AG08396 (cell line): ENCODE data around the gene LHFPL4.
"Not testable (repeated sequence)": the region's sequence is repeated elsewhere in the genome, so short reads cannot be mapped to it uniquely, and the experiment has no call there.

Source experiments
- DNase-seq: peaks from one replicate; pipeline ENCODE4 v3.0.0; 2012; ENCODE audit warnings: low spot score, mixed read lengths

The LHFPL4 gene

DNA sequence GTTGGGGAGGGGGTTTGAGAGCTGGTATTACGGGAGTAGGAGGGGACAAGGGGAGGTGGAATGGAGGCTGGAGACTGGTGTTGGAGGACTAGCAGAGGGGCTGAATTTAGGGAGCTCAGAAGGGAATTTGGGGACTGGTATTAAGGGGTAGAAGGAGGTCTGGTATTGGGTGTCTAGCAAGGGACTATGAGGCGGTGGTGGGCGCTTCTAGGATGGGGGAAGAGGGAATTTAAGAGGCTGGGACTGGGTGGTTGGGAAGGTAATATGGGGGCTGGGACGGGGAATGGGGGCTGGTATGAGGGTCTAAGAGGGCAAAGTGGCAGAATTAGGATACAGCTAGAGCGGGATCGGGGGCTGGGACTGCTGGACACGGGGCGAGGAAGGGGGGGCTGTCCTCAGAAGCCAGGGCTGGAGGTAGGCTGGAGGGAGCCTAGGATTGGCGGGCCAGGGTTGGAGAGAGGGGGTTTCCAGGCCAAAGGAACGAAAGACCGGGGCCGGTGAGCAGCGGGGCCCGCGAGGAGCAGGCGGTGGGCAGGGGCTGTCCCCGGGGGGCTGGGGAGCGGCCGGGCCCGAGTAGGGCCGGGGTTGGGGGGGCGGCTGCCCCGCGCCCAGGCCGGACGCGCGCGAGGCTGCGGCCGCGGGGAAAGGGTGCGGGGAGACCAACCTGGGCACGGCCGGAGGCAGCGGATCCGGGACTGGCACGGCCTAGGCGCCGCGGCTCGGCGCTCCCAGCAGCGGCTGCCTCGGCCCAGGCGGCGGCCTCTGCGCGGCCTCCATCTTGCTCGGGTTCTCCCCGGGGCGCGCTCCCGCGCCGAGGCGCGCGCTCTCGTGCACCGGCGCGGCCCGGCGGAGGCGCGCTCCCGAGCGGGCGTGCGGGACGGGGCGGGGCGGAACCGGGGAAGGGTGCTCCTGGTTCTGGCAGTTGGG is at the start of gene LHFPL4:
Gene LHFPL4, minus strand, starts transcription at position 802 of the 927 bp plus-strand sequence. CDS start 1,143 bp downstream, outside the sequence.
- no peak for DNase-seq

DNA sequence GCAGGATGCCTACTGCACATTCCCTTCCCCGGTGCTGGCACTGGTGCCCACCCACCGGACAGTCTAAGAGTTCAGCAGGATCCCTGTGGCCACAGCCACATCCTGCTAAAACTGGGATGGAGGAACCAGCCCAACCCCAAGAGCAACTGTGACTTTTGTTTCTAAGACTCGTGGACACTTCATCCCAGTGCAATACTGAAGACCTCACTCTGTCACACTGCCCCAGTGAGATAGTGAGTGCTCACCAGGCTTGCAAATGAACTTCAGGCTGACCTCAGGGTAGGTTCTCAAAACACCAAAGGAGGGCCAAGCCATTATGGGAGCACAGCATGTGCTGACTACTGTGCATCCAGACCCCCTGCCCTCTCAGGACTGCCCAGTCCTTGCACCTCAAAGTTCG is 49.0 kb upstream of the LHFPL4 start:
- no peak for DNase-seq

DNA sequence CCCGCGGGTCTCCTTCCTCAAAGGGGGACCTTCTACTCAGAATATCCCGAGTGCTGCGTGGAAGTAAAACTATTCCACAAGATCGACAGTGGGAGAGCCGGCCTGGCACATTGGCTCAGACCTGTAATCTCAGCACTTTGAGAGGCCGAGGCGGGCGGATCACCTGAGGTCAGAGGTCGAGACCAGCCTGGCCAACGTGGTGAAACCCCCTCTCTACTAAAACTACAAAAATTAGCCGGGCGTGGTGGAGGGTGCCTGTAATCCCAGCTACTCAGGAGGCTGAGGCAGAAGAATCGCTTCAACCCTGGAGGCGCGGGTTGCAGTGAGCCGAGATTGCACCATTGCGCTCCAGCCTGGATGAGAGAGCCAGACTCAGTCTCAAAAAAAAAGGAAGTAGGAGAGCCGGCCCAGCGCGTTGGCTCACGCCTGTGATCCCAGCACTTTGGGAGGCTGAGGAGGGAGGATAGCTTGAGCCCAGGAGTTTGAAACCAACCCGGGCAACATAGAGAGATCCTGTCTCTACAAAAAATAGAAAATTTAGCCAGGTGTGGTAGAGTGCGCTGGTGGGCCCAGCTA is 47.5 kb upstream of the LHFPL4 start:
- not testable (repeated sequence) for DNase-seq

DNA sequence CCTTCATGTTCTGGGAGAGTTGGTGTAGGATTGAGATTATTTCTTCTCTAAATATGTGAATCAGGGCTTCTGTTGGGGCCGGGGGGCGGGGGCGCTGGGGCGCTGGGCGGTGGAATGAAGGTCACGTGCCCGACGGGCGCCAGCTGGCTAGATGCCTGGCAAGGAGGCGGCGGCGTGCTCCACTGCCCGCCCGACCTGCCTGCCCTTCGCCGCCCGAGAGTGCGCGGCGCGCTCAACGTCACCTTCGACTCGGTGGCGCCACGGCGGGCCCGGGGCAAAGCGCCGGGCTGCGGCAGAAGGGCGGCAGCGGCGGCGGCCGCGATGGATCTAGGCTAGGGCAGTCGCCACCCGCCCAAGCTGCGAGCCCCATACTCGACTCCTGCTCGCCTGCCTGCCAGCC is 47.0 kb upstream of the LHFPL4 start:
- DNase-seq: no peak

DNA sequence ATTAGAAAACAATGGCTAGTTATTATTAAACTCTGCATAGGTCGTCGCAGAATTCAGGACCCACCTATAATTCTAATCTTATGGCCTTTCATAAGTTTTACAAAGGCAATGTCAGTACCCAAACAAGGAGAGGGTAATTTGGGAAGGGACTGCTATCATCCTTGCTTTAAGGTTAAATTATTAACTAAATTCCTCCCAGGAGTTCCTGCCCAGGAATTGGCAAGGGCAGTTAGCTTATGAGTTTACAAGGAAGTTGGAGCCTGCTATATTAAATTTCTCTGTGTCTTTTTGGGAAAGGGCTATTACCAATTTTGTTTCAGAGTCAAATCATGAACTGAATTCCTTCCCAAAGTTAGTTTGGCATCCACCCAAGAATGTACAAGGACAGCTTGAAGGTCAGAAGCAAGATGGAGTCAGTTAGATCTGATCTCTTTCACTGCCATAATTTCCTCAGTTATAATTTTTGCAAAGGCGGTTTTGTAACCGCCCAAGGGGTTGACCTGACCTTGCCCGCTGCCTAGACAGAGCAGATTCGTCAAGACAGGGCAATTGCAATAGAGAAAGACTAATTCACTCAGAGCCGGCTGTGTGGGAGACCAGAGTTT is 45.3 kb upstream of the LHFPL4 start:
- no peak for DNase-seq

DNA sequence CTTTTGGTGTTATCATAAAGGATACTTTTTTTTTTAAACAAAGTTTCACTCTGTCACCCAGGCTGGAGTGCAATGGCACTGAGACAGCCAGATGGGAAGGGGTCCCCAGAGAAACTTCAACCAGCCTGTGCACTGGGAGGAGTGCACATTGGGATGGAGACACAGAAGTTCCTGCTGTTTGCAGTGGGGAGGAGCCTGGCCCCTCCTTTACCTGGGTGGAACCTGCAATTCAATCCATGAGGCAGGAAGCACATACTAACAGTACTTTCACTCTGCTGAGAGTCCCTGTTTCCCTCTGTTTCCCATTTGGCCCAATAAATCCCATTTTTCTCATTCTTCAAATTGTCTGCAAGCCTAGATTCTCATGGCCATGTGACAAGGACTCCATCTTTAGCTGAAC is 42.3 kb upstream of the LHFPL4 start:
- no peak for DNase-seq

DNA sequence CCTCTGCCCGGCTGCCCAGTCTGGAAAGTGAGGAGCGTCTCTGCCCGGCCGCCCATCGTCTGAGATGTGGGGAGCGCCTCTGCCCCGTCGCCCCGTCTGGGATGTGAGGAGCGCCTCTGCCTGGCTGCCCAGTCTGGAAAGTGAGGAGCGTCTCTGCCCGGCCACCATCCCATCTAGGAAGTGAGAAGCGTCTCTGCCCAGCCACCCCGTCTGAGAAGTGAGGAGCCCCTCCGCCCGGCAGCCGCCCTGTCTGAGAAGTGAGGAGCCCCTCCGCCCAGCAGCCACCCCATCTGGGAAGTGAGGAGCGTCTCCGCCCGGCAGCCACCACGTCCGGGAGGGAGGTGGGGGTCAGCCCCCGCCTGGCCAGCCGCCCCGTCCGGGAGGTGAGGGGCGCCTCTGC is 38.2 kb upstream of the LHFPL4 start:
- DNase-seq: not testable (repeated sequence)

DNA sequence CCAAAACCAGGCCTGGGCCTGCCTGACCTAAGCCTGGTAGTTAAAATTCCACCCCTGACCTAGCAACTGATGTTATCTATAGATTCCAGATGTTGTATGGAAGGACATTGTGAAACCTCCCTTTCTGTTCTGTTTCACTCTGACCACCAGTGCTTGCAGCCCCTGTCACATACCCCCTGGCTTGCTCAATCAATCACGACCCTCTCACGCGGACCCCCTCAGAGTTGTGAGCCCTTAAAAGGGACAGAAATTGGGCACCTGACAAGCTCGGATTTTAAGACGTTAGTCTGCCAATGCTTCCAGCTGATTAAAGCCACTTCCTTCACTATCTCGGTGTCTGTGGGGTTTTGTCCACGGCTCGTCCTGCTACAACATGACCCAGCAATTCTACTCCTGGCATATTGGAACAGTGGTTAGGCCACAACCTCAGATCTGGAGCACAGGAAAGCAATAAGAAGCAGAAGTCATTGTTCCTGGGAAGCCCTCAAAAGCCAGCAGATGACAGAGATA is 36.7 kb upstream of the LHFPL4 start:
- no peak for DNase-seq

DNA sequence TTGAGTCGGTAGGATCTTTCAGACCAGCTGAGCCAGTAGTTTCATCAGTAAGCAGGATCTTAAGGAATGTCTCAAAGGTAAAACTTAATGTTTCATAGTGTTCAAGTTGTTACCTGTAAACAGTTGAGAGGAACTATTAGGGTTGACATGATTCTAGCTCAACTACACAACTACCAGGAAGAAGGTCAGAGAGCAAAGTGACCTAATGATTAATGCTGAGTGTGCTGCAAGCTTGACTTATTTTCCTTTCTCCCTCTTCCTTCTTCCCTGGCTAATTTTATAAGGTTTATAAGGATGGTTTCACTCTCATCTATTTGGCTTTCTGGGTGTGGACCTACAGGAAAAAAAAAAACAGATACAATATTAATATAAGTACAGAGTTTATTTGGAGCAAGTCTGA is 30.2 kb upstream of the LHFPL4 start:
- DNase-seq: no peak

DNA sequence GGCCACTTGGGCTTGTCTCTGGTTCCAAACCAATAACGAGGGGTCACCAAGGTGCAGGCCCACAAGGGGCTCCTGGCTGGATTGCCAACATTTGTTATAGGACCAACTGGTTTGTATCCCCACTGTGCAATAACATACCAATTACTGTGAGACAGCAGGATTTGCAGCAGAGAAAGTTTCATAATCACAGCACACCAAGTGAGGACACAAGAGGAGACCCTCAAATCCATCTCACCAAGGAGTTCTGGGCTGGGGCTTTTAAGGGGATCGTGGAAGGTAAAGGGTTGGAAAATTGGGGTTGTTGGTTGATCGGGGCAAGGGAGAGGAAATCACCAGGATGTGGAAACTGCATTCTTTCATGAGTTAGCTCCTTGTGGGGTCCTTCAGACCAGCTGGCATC is 29.7 kb upstream of the LHFPL4 start:
- DNase-seq: no peak

DNA sequence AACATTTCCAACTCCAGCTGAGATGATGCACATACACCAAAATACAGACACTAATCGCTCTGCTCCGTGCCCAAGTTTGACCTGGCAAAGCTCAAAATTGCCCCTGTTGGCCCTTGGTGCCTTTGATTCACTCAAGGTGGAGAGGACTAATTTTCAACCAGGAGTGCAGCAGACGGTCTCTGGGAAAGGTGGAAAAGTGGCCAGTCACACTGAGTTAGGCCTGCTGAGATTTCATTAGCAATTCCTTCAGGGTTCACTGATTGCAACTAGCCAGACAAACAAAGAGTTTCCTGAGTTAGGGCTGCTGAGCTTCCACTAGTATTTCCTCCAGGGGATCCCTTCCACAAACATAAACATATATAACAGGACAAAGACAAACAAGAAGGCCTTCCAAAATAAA is 28.7 kb upstream of the LHFPL4 start:
- DNase-seq: no peak

DNA sequence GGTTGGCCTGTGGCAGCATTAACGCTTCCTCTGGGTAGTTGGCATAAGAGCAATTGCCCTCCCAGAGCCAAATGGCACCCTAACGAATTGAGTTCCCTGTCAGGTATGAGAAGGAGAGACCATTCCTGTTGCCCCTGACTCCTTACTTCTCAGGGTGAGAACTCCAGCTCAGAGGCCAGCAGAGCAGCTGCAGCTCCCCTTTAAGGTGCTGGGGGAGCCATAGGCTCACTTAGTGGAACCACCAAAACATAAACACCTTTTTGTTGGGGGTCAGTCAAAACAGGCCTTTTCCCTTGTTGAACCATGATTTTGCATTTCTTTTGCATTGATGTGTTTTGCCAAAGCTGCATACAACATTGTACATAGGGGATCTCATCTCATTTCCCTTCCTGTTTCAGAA is 28.1 kb upstream of the LHFPL4 start:
- no peak for DNase-seq

DNA sequence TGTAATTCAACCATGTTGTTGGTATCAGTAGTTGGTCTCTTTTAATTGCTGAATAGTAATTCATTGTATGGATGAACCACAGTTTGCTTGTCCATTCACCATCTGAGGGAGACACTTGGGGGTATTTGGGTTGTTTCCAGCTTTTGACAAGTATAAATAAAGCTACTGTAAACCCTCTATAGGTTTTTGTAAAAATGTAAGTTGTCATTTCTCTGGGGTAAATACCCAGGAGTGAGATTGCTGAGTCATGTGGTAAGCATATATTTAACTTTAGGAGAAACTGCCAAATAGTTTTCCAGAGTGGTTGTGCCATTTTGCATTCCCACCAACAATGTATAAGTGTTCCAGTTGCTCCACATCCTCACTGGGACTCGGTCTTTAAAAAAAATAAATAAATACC is 15.4 kb upstream of the LHFPL4 start:
- no peak for DNase-seq

DNA sequence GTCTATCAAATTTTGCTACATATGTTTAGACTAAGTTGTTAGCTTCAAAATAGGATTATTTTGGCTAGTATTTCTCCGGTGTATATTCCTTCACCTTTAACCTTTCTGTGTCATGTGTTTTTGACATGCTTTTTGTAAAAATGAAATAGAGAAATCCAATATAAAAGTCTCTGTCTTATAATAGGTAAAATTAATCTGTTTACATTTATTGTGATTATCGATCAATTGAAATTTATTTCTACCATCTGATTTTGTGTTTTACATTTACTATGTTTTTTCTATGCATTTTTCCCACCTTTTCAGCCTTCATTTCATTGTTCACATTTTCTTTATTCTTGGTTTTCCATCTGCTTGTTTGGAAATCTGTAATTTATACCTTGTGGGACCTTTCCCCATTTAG is 11.7 kb upstream of the LHFPL4 start:
- no peak for DNase-seq

DNA sequence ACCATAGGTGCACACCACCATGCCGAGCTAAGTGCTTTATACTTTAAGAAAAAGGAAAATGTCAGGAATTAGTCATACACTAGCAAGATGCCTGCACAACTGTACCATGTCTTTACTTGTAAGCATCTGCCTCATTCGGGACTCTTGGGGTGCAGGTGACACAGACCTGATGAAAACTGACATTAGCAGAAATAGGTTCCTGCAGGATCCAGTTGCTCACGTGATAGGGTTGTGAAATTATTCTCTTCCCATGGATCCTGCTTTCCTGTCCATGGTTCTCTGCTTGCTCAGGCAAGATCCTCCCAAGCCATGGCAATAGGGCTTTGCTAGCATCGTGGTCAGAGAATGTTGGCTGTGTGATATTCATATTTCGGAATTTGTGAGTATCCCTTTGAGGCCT is 10.2 kb upstream of the LHFPL4 start:
- no peak for DNase-seq

DNA sequence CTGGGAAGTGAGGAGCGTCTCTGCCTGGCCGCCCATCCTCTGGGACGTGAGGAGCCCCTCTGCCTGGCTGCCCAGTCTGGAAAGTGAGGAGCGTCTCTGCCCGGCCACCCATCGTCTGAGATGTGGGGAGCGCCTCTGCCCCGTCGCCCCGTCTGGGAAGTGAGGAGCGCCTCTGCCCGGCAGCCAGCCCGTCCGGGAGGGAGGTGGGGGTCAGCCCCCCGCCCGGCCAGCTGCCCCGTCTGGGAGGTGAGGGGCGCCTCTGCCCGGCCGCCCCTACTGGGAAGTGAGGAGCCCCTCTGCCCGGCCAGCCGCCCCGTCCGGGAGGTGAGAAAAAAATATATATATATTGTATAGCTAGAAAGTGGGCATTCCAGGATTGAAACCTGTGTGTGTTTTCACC is 6.4 kb upstream of the LHFPL4 start:
- not testable (repeated sequence) for DNase-seq

DNA sequence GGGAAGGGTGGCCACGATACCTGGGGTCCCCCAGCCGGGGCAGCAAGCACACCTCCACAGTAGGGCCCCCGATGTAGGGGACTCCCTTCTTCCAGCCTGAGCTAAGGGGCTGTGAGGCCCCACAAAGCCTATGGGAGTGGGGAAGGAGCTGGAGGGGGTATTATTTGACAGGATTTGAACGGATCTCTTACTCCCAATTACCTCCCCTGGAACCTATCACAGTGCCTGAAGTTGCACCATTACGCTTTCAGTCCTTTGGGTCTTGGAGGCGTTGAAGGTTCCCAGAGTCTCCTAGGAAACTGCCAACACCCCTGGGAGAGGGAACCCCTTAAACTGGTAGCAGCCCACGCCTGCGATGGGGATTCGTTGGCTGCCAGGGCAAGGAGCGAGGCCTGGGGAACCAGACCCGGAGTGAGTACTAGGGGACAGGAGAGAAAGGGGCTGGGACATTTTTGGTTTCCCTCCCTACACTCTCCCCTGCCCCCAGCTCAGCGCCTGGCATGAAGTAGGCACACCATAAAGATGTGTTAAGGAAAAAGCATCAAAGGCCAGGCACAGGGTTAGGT is 409 bp upstream of the LHFPL4 start:
- DNase-seq: no peak

DNA sequence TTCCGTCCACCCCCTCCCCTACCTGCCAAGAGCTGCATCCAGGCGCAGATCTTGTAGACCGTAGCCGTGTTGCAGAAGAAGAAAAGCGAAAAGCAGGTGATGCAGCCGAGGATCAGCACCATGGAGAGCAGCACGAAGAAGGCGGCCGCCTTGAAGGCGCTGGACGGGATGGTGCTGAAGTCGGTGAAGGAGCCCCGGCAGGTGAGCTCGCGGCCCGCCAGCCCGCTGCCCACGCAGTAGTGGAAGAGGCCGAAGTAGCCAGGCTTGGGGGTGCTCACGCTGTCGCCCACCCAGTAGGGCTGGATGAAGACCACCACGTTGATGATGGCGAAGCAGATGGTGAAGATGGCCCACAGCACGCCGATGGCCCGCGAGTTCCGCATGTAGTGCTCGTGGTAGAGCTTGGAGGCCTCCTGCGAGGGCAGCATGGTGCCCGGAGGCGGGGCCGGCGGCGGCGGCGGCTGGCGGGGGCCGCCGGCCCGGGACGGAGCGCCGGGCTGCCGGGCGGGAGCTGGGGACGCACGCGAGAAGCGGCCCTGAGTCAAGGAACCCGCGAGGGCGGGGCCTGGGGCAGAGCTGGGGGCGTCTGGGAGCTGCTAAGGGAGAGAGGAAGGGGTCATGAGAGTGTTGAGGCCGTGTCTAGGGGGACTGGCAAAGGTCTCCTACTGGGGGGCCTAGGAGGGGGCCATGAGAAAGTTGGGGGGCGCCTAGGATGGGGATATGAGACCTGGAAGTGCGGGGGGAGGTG is 1.2 kb downstream of the LHFPL4 start:
- DNase-seq: peak; percentile 75

DNA sequence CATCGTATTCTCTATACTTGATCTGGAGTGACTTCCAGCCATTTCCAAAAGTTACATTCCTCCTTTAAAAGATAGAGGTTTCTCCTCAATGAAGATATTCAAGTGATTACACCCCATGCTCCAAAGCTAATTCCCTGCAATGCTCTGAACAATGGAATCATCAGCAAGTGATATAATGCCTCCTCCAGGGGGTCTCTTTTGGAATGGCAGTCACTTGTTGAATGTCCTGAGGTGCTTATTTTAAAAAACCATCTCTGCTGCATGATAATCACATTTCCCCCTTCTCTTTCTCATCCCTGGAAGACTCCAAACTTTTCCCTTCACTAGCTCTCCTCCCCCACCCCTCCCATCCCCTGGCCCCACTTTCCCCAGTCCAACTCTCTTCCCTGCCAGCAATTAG is 2.6 kb downstream of the LHFPL4 start:
- DNase-seq: no peak

DNA sequence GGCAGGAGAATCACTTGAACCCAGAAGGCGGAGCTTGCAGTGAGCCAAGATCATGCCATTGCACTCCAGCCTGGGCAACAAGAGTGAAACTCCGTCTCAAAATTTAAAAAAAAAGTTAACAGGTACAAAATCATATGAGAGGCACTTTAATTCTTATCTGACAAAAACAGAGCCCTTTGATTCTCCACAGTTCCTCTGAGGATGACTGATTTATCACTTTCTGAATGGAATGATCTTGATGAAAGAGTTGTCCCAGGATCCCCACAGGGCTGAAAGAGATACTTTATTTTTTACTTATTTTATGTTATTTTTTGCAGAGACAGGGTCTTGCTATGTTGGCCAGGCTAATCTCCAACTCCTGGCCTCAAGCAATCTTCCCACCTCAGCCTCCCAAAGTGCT is 4.0 kb downstream of the LHFPL4 start:
- DNase-seq: no peak

DNA sequence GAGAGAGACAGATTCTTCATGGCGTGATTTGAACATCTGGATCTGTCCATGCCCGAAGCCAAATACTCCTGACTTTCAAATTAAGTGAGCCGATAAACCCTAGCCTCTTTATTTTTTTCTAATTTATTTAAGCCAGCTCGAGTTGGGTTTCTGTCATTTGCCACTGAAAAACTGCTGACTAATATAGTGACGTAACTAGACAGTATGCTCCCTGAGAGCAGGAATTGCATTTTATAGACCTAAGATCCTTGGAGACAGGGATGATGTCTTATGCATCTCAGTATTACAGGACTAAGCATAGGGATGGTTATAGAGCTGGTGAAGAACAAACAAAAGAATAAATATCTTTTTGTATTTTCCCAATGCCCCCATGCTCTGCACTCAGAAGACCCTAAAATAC is 4.6 kb downstream of the LHFPL4 start:
- no peak for DNase-seq

DNA sequence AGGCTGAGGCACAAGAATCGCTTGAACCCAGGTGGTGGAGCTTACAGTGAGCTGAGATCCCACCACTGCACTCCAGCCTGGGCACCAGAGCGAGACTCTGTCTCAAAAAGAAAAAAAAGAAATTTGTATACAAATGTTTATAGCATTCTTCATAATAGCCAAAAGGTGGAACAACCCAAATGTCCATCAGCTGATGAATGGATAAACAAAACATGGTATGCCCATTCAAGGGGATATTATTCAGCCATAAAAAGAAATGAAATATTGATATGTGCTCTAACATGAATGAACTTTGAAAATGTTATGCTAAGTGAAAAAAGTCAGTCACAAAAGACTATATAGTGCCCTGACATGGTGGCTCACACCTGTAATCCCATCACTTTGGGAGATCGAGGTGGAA is 11.4 kb downstream of the LHFPL4 start:
- no peak for DNase-seq
